Mucosa of rectum (tissue), 2 donors: ENCODE measurements around the gene TWIST2.

Experiments used
- H3K27ac ChIP-seq, 2 donors: one replicate each; pipeline ENCODE4 v1.7.0; 2013; ENCODE audit warnings: inconsistent platforms in 2 of 2, low read depth in 2 of 2, low read length in 2 of 2
- H3K27me3 ChIP-seq, 2 donors: one replicate each; pipeline ENCODE4 v1.7.0; 2013; ENCODE audit warnings: low read length in 2 of 2; ENCODE audit not compliant: control insufficient read depth in 2 of 2, insufficient read depth in 2 of 2
- H3K36me3 ChIP-seq, 2 donors: one replicate each; pipeline ENCODE4 v1.7.0; 2013; ENCODE audit warnings: low read length in 2 of 2; ENCODE audit not compliant: control insufficient read depth in 2 of 2, insufficient read depth in 2 of 2
- H3K4me1 ChIP-seq, 2 donors: one replicate each; pipeline ENCODE4 v1.7.0; 2013; ENCODE audit warnings: low read length in 2 of 2, mild to moderate bottlenecking in 1 of 2; ENCODE audit not compliant: control insufficient read depth in 2 of 2, insufficient read depth in 2 of 2
- H3K4me3 ChIP-seq, 2 donors: one replicate each; pipeline ENCODE4 v1.7.0; 2013; ENCODE audit warnings: low read length in 2 of 2
- H3K9ac ChIP-seq, 2 donors: one replicate each; pipeline ENCODE4 v1.7.0; 2013; ENCODE audit warnings: low read length in 2 of 2, low read depth in 1 of 2, mild to moderate bottlenecking in 1 of 2
- H3K9me3 ChIP-seq, 2 donors: one replicate each; pipeline ENCODE4 v1.7.0; 2013; ENCODE audit warnings: low read length in 2 of 2; ENCODE audit not compliant: control insufficient read depth in 2 of 2
- donor health status: healthy.
- donor health status: Normal muscosa, but diverticular disease.

TWIST2 gene

DNA sequence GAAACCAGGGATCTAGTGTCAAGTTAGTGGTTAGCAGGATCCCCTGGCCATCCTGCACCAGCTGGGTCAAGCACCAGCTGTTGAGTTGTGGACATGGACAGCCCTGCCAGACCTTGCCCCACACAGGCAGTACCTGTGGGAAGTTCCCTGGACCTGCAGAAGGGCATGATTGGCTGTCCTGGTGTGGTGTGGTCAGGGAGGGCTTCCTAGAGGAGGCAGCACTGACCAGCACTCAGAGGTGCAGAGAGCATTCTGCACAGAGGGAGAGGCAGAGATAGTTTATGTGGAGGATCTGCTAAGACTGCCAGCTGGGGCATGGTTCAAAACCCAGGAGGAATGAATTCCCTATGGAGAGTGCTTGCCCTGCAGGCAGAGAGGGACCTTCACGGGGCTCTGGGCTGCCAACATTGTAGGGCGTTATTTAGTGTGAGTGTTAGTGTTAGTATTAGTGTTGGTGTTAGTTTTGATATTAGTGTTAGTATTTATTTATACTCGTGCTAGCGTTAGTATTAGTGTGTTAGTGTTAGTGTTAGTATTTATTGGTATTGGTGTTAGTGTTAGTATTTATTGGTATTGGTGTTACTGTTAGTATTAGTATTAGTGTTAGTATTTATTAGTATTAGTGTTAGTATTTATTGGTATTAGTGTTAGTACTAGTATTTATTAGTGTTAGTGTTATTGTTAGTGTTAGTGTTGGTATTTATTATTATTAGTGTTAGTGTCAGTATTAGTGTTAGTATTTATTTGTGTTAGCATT, 31.9 kb downstream of the TWIST2 start:
- no peak overlapping the region for H3K4me3 ChIP-seq
- H3K36me3 ChIP-seq = no peaks in the 10 kb centered on the region
- peaks cover 0 to 3% of the 10 kb centered on the region in 2 donors for H3K27me3 ChIP-seq
- H3K27ac ChIP-seq = no peak overlapping the region
- no peaks in the 10 kb centered on the region for H3K9me3 ChIP-seq
- H3K9ac ChIP-seq = no peak overlapping the region
- H3K4me1 ChIP-seq = no peaks in the 10 kb centered on the region

- peaks cover 0 to 3% of the 10 kb centered on the region in 2 donors for H3K27me3 ChIP-seq
- no peaks in the 10 kb centered on the region for H3K4me1 ChIP-seq
- H3K4me3 ChIP-seq = no peak overlapping the region
- H3K9me3 ChIP-seq = no peaks in the 10 kb centered on the region
- H3K36me3 ChIP-seq = no peaks in the 10 kb centered on the region
- no peak overlapping the region for H3K9ac ChIP-seq
- H3K27ac ChIP-seq = no peak overlapping the region
Measured at GRCh38 chr2:238881353-238882081, 33.6 kb downstream of the TWIST2 start.

- Histone ChIP-seq H3K9me3 (no peaks in the 10 kb centered on the region), H3K27me3 (peaks cover 0 to 3% of the 10 kb centered on the region in 2 donors), H3K9ac (no peak overlapping the region), H3K36me3 (no peaks in the 10 kb centered on the region), H3K4me3 (no peak overlapping the region), H3K4me1 (no peaks in the 10 kb centered on the region), H3K27ac (no peak overlapping the region)
Measured at GRCh38 chr2:238882082-238882755, 34.3 kb downstream of the TWIST2 start.

- Histone ChIP-seq H3K27ac (peak overlapping the region in 1 of 2 donors; percentile 48), H3K36me3 (no peaks in the 10 kb centered on the region), H3K4me3 (no peak overlapping the region), H3K9ac (no peak overlapping the region), H3K4me1 (no peaks in the 10 kb centered on the region), H3K9me3 (no peaks in the 10 kb centered on the region), H3K27me3 (peaks cover 3% of the 10 kb centered on the region in 2 donors)
Measured at GRCh38 chr2:238883421-238883901, 35.6 kb downstream of the TWIST2 start.

DNA sequence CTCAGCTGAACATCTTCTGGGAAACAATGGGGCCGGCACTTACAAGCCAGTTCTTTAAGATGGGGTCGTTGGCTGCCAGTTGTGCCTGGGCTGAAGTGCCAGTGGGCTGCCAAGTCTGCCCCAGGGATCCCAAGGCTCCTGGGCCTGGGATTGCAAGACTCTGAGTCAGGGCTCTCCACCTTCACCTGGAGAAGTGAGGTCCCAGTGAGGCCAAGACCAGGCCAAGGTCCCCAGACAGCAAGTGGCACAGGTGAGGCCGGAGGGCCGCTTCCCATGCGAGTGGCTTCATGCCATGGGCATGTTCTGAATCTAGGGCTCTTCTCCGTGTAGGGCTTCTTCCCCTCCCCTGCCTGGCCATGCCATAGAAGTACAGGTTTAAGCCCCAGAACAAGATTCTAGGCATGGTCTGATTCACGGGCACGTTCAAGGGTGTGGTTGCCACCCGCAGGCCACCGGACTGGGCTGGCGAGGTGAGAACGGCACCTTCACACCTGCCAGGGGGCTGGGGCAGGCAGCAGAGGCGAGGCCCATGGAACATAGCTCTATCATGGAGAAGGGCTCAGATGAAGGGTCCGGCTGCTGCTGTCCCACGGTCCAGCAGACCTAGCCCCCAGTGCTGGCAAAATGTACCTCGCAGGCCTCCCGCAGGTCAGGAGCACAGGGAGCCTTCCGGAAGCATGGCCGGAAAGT, 36.4 kb downstream of the TWIST2 start:
- H3K27me3 ChIP-seq = peaks cover 3% of the 10 kb centered on the region in 2 donors
- H3K4me3 ChIP-seq = no peak overlapping the region
- no peak overlapping the region for H3K27ac ChIP-seq
- no peak overlapping the region for H3K9ac ChIP-seq
- no peaks in the 10 kb centered on the region for H3K36me3 ChIP-seq
- H3K4me1 ChIP-seq = no peaks in the 10 kb centered on the region
- no peaks in the 10 kb centered on the region for H3K9me3 ChIP-seq

DNA sequence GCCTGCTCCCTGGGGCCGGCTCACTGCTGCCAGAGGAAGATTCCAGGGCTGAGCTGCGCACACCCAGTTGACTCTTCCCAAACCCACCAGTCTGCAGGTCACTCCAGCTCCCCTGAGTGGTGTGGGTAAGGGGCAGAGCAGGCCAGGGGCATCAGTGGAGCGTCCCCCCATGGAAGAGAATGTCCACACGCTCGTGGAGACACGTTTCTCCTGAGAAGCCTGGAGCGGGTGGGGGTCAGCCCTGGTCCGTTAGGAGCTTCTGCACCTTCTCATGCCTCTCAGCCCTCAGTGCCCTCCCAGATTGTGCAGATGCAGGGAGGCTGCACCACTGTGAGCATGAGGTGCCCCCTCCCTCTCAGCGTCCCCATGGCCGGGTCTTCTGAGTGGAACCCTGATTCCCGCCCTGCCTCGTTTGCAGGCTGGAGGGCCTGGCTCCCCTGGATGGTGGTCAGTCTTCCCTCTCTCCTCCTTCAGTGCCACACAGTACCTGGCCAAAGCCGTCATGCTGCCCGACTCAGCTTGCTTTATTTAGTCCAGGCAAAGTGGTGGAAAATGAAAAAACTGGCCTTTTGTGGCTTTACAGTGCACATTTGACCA, 37.0 kb downstream of the TWIST2 start:
- Histone ChIP-seq H3K27ac (no peak overlapping the region), H3K4me1 (no peaks in the 10 kb centered on the region), H3K9me3 (no peaks in the 10 kb centered on the region), H3K9ac (no peak overlapping the region), H3K36me3 (no peaks in the 10 kb centered on the region), H3K27me3 (peaks cover 3% of the 10 kb centered on the region in 2 donors), H3K4me3 (no peak overlapping the region)

DNA sequence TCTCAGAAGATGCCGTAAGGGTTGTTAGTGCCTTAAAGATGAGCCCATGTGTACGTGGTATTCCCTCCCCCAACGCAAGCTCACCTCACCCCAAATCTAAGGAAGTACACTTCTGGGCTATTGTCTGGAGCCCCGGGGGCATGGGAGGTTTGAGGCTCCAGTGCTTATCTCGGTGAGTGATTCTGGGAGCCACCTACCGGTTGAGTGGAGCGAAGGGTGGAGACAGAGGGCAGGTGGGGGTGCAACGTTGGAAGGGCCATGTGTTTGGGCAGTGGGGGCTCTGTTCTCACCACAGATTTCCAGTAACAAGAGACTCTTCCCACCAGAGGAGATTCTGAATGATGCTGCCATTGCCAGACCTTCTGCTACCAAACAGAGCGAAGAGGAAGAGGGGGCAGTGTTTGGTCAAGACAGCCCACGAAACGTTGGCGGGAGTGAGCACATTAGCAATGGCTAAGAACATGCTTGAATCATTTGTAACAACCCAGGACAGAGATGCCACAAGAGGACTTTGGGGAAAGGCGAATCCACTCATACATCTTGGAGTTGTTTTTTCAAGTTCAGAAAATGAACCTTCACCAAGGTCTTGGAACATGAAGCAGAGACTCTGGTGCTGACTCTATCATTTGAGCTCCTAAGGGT, 38.7 kb downstream of the TWIST2 start:
- no peak overlapping the region for H3K4me3 ChIP-seq
- H3K27me3 ChIP-seq = peaks cover 3% of the 10 kb centered on the region in 2 donors
- H3K4me1 ChIP-seq = no peaks in the 10 kb centered on the region
- no peaks in the 10 kb centered on the region for H3K36me3 ChIP-seq
- no peak overlapping the region for H3K9ac ChIP-seq
- H3K9me3 ChIP-seq = no peaks in the 10 kb centered on the region
- H3K27ac ChIP-seq = no peak overlapping the region

- Histone ChIP-seq H3K4me1 (no peaks in the 10 kb centered on the region), H3K4me3 (no peak overlapping the region), H3K9me3 (no peaks in the 10 kb centered on the region), H3K27me3 (peaks cover 3% of the 10 kb centered on the region in 2 donors), H3K9ac (no peak overlapping the region), H3K36me3 (no peaks in the 10 kb centered on the region), H3K27ac (no peak overlapping the region)
Measured at GRCh38 chr2:238887616-238888015, 39.7 kb downstream of the TWIST2 start.

- Histone ChIP-seq H3K36me3 (no peaks in the 10 kb centered on the region), H3K27ac (no peak overlapping the region), H3K27me3 (peaks cover 3% of the 10 kb centered on the region in 2 donors), H3K9ac (no peak overlapping the region), H3K4me3 (no peak overlapping the region), H3K4me1 (no peaks in the 10 kb centered on the region), H3K9me3 (no peaks in the 10 kb centered on the region)
Measured at GRCh38 chr2:238888781-238889180, 40.9 kb downstream of the TWIST2 start.
